CD4-positive, alpha-beta T cell treated with Interleukin-12 subunit alpha and Interleukin-12 subunit beta, for 1 hour (primary cell): Measurements from ENCODE around the gene MOV10.
A peak's percentile ranks its signal among the peaks of the same experiment; 100 is the strongest.

ENCODE experiments used
- DNase-seq: peaks from one replicate; pipeline ENCODE4 v3.0.0-alpha.2; 2020

Gene MOV10

GRCh38 chr1:112700290-112701226, 26.1 kb downstream of the MOV10 start:
- DNase-seq: peak; percentile 75

DNA sequence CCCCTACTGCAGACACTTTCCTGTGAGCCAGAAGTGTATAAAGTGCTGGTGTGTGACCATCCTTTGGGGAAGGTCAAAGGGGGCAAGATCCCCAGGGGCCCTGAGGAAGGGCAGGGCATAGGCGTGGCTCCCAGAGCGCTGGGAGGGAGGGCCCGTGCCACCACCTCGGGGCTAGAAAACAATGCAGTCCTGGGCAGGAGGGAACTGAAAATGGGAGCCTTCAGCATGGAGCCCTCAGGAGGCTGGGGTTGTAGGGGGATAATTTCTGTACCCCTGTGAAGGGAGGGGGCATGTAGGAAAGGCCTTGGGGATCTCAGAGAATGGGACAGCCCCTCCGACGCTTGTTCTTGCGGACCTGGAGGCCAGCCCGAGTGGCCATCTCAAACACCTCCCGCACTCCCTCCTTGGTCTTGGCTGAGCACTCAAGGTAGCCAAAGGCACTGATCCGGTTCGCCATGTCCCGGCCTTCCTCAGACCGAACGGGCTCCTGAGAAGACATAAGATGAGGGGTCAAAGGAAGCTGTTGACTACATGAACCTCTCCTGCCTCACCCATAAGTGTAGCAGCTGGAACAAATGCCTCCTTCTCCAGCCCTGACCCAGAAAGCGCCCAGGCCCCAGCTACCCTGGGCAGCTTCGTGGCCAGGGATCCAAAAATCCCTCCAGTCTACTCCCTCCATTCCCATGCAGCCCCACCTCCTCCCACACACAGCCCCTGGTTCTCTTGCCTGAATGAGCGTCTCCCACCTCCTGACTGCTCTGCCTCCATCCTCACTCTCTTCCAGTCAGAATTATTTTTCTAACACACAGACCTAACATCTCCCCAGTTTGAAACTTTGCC, 27.0 kb downstream of the MOV10 start:
- DNase-seq: no peak

- DNase-seq: no peak
Measured at GRCh38 chr1:112702067-112702395, 27.6 kb downstream of the MOV10 start.

GRCh38 chr1:112702420-112703261, 28.2 kb downstream of the MOV10 start:
- no peak for DNase-seq

DNA sequence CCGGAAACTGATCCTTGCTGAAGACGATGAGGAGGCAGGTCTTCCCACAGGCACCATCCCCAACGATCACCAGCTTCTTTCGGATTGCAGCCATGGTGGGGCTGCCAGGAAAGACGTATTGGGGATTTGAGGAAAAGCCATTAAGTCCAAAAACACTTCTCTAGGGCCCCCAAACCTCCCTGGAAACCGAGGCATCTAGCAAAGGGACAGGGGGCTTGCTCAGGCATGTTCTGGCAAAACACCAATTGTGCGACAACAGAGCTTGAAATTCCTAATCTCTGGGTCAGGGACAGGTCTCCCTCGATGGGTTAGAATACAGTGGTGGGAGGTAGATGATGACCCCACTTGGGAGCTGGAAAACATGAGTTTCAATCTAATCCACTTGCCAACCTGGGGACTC, 29.2 kb downstream of the MOV10 start:
- DNase-seq: no peak

- no peak for DNase-seq
Measured at GRCh38 chr1:112704391-112704933, 30.0 kb downstream of the MOV10 start.

- DNase-seq: peak; percentile 62
Measured at GRCh38 chr1:112704934-112705627, 30.6 kb downstream of the MOV10 start.

DNA sequence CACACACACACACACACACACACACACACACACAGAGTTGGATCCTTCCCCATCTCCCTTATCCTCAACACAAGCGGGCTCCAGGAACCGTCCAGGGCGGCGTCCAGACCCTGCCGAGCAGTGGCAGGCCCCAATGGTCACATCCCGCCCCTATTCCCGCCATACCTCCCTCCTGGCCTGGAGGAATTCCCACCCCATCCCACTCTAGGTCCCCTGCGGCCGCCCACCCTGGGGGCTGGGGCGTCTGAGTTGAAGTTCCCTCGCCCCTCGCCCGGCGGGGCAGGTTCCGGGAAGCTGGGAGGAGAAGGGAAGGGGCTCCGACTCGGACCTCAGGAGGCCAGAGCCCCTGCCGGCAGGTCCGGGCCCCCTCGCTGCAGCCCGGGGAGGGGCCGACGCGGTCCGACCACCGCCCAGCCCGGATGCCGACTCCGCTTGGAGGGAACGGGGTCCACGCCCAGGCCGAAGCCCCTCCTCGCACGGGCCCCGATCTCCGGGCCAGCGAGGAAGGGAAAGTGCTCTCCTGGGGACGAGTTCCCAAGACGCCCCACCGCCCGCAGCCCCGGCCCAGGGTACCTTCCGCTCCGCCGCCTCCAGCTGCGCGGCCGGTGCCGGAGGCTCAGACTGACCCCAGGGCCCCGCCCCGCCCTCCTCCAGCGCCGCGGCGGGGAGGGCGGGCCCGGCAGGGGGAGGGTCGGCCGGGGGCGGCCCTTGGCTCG, 32.2 kb downstream of the MOV10 start, which contains the start of gene RHOC:
Gene RHOC (minus strand): TSS at position 623 of the 716 bp plus-strand sequence. CDS start 3,328 bp downstream, outside the sequence.
- peak; percentile 45 for DNase-seq

- DNase-seq: peak; percentile 72
Measured at GRCh38 chr1:112707221-112708001, 33.0 kb downstream of the MOV10 start.

DNA sequence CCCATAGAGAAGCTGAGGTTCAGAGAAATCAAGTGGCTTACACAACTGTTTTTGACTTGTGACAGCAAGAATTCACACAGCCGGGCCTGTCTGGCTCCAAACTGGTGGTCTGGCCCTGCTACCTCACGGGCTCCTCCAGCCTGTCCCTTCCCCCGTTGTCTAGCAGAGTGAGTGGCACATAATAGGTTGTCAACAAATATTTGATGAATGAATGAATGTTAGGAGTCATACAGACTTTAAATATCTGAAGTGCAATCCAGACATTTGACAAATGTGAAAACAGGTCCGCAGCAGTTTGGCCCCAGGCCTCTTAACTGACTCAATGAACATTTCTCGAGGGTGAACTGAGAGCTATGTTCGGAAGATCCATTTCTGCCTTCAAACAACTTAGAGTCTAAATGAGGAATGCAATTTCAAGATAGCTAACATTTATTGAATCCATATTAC, 33.6 kb downstream of the MOV10 start:
- DNase-seq: no peak

GRCh38 chr1:112708489-112708888, 34.0 kb downstream of the MOV10 start:
- no peak for DNase-seq

DNA sequence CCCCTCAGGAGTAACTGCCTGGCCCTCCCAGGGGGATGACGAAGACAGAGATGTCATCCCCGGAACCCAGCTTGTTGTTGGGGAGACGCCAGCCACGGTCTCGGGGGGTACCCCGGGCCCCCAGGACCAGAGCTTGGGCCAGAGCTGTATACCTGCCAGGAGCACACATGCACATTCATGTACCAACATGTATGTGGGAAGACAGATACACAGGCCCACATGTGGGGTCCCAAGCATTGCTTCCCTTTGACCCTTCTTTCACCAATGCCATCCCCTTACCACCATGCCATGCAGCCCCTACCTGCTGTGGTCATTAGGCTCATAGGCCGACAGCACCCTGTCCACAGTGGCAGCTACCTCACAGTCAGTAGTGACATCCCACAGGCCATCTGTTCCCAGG, 35.7 kb downstream of the MOV10 start:
- DNase-seq: no peak

DNA sequence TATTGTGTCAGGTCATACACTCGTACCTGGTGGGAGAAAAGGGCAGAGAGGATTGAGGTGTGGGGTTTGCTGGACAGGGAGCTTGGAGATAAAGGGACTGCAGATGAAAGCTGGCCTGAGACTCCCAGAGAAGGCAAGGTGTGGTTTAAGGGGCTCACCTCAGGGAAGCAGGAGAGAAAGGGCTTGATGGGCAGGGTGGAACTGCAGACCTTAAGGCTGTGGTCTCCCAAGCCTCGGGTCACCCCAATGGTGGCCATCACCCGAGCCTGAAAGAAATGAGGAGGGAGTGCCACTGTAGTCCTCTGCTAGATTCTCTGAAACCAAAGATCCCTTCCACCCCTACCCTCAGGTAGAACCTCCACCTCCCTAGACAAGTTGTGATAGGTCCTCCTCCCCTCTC, 36.1 kb downstream of the MOV10 start:
- no peak for DNase-seq

DNA sequence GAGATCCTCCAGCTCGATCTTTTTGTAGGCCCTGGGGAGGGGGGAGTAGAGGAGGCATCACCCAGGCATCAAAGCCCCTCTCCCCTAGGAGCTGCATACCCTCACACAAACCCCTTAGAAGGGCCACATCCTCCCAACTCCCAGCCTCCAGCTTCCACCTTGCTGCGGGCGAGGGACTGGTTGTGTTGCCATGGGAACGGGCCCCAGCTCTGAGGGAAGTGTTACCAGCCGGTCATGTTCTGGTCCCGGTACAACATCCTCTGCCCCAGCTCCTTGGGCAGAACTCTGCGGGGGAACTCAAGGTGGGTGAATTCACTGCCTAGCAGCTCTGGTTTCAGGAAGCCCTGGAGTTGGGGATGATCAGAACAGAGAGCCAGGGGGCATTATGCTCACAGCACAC, 36.6 kb downstream of the MOV10 start:
- DNase-seq: no peak

GRCh38 chr1:112711670-112712069, 37.2 kb downstream of the MOV10 start:
- no peak for DNase-seq

DNA sequence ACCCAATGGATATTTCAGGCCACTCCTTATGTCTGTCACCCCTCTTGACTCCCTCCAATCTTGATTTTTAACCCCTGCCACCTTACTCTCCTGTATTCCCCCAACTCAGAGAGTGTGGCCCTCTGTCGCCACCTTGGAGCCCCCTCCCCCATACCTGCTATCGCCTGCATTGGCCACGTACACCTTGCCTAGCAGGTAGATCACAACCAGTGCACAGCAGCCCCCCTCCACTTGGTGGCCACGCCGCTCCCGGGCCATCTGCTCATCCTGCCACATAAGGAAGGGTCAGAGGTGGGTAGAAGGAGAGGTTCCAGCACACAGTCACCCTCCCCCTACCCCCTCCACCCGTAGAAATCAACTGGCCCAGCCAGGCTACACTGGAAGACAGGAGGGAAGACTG, 37.7 kb downstream of the MOV10 start:
- DNase-seq: no peak

- DNase-seq: no peak
Measured at GRCh38 chr1:112712701-112713128, 38.3 kb downstream of the MOV10 start.

DNA sequence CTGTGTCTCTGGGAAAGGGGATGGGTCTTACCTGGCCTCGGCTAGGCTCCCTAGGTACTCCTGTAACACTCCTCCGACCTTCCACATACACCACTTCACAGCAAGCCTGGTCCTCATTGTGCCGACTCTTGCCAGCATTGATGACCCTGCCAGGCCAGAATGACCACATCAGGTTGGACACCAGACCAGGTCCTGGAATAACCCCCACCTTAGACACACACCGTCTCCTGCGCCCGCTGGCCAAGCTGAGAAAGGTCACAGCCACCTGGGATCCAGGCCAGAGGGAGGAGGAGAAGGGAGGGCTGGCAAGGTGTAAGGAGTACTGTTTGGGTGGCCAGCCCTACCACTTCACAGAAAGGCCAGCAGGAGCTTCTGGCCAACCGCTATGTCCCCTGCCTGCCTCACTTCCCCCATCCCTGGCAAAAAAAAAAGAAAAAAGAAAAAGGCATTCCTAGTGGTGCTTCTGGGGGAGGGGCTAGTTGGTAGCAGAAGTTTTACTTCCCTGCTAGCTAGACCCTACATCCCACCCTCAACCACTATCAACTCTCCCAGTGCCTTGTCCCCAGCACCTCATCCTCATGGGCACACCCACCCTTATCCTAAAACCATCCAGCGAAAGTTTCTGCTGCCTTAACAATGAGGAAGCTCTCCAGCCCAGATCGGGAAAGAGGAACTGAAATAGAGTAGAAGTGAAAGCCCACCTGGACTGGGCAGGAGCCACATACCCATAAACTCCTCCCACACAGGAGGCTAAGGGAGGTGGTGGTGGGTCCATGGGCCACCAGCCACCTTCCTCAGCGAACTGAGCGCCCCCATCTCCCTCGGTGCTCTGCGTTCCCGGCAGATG, 39.2 kb downstream of the MOV10 start:
- no peak for DNase-seq
